GM10248 (cell line): ENCODE results near the gene DDX1.
"Not testable (repeated sequence)": the region's sequence is repeated elsewhere in the genome, so short reads cannot be mapped to it uniquely, and the experiment has no call there.

Experiments
- CTCF ChIA-PET: fragments of 300-600 bp; sonication (Branson Sonifier 250); formaldehyde crosslinking; extraction: SDS; loops from one replicate; lab custom pipeline; 2021; ENCODE audit warnings: antibody characterized with exemption; lab: Yijun Ruan, JAX
- POLR2A ChIA-PET: fragments of 350-650 bp; sonication (Branson Sonifier 250); formaldehyde crosslinking; extraction: SDS; loops from one replicate; lab custom pipeline; 2020; ENCODE audit warnings: antibody characterized with exemption; lab: Yijun Ruan, JAX
- DNase-seq: peaks from one replicate; pipeline ENCODE4 v3.0.0; 2012; ENCODE audit errors: extremely low spot score
- TF ChIP-seq, protein P1 (sequence below): IDR thresholded peaks from 2 replicates; pipeline ENCODE4 v1.5.1; 2012; ENCODE audit warnings: mild to moderate bottlenecking, low read depth; ENCODE audit errors: extremely low read depth, missing control alignments, control extremely low read depth

The DDX1 gene

DNA sequence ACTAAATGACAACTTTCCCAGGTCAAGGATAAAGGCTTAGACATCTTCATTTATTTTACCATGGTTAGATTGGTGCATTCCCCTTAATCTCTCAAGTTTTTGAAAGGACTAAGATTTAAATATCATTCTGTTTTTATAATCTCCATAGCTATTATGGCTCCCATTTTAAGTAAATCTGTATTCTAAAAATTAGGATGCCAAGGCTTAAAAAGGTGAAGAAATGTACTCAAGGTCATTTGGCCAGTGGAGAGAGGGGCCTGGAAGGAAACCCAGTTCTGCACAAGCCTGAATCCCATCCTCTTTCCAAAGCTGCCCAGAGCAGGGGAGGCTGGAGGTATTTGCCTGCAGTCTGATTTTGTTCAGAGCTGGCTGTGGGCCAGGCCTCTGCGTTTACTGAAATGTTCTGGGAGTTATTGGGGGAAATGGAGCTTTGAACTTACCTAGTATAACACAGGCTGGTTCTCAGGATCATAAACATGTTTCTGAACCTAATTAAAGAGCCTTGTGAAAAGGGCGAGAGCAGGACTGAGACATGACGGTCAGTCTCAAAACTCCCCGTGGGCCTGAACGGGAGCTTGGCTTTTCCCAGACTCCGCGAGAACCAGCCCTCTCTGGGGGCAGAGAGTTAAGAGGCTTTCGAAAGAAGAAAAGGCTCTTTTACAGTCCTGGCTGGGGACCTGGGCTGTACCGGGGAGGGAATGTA, 85.6 kb downstream of the DDX1 start:
- TF ChIP-seq, protein P1, sequence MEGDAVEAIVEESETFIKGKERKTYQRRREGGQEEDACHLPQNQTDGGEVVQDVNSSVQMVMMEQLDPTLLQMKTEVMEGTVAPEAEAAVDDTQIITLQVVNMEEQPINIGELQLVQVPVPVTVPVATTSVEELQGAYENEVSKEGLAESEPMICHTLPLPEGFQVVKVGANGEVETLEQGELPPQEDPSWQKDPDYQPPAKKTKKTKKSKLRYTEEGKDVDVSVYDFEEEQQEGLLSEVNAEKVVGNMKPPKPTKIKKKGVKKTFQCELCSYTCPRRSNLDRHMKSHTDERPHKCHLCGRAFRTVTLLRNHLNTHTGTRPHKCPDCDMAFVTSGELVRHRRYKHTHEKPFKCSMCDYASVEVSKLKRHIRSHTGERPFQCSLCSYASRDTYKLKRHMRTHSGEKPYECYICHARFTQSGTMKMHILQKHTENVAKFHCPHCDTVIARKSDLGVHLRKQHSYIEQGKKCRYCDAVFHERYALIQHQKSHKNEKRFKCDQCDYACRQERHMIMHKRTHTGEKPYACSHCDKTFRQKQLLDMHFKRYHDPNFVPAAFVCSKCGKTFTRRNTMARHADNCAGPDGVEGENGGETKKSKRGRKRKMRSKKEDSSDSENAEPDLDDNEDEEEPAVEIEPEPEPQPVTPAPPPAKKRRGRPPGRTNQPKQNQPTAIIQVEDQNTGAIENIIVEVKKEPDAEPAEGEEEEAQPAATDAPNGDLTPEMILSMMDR = no peak
- POLR2A ChIA-PET = no interaction called here
- no peak for DNase-seq
- CTCF ChIA-PET = interaction anchor here (1.4 kb wide), 1 partner anchor 9 kb away, joined by 4 read pairs; no protein-coding TSS in a partner anchor

DNA sequence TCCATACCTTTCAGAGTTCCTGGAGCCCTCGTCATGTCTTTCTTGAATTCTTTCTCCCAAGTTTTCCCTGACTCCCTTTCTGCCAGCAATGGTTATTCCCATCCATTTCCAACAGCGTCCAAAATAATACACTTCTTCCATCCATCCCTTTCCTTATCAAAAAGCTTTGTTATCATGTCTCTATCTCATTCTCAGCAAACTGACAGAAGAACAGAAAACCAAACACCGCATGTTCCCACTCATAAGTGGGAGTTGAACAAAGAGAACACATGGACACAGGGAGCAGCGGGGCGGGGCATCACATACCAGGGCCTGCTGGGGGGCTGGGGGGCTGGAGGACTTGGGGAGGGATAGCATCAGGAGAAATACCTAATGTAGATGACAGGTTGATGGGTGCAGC, 86.7 kb downstream of the DDX1 start:
- no peak for DNase-seq
- ChIA-PET POLR2A (no interaction called here), CTCF (no interaction called here)
- TF ChIP-seq, protein P1 = no peak

DNA sequence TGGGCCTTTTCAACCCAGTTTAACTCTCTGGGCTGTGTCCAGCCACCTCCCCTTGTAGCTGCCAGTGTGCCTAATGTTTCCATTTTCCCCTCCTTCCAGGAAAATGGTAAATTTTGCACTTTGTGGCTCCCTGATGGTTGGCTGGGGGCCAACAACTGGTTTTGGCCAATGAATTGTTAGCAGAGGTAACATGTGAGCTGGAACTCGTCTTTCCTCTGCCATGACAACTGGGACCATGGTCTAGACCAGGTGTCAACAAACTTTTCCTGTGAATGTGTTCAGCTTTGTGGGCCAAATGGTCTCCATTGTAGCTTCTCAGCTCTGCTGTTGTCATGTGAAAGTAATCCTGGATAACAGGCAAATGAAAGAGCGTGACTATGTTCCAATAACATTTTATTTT, 87.2 kb downstream of the DDX1 start:
- ChIA-PET CTCF (no interaction called here), POLR2A (no interaction called here)
- TF ChIP-seq, protein P1 = no peak
- no peak for DNase-seq

DNA sequence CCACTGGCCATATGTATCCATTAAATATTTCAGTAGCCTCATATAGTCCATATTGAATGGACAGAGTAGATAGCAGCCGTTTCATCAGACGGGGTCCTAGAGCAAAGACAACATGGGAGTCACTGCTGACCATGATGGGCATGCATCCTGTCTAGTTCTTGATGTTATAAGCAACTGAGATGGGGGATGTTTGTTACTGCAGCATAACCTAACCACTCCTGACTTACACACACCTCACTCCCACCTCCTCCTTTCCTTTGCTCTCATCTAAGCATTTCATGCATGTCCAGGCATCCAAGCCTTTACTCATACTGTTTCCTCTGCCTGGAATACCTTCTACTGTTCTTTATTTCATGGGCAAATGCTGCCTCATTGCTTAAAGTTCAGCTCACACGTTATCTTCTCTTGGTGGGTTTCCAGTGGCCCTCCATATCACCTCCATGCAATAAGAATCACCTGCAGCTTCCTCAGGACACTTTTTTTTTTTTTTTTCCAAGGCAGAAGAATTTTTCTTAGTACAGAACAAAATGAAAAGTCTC, 87.8 kb downstream of the DDX1 start:
- ChIA-PET CTCF (no interaction called here), POLR2A (no interaction called here)
- DNase-seq = no peak
- TF ChIP-seq, protein P1 = no peak

DNA sequence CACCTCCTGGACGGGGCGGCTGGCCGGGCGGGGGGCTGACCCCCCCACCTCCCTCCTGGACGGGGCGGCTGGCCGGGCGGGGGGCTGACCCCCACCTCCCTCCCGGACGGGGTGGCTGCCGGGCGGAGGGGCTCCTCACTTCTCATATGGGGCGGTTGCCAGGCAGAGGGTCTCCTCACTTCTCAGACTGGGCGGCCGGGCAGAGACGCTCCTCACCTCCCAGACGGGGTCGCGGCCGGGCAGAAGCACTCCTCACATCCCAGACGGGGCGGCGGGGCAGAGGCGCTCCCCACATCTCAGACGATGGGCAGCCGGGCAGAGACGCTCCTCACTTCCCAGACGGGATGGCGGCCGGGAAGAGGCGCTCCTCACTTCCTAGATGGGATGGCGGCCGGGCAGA, 88.5 kb downstream of the DDX1 start:
- CTCF ChIA-PET, DNase-seq, POLR2A ChIA-PET: not testable (repeated sequence)
